COLO668 (cell line): ENCODE data around the gene ZC3H12C.
"Not testable (repeated sequence)": the region's sequence is repeated elsewhere in the genome, so short reads cannot be mapped to it uniquely, and the experiment has no call there.

ENCODE experiments used
- DNase-seq: peaks from one replicate; lab custom pipeline; 2025; ENCODE audit not compliant: unreplicated experiment; lab: John Stamatoyannopoulos, UW

The ZC3H12C gene

DNA sequence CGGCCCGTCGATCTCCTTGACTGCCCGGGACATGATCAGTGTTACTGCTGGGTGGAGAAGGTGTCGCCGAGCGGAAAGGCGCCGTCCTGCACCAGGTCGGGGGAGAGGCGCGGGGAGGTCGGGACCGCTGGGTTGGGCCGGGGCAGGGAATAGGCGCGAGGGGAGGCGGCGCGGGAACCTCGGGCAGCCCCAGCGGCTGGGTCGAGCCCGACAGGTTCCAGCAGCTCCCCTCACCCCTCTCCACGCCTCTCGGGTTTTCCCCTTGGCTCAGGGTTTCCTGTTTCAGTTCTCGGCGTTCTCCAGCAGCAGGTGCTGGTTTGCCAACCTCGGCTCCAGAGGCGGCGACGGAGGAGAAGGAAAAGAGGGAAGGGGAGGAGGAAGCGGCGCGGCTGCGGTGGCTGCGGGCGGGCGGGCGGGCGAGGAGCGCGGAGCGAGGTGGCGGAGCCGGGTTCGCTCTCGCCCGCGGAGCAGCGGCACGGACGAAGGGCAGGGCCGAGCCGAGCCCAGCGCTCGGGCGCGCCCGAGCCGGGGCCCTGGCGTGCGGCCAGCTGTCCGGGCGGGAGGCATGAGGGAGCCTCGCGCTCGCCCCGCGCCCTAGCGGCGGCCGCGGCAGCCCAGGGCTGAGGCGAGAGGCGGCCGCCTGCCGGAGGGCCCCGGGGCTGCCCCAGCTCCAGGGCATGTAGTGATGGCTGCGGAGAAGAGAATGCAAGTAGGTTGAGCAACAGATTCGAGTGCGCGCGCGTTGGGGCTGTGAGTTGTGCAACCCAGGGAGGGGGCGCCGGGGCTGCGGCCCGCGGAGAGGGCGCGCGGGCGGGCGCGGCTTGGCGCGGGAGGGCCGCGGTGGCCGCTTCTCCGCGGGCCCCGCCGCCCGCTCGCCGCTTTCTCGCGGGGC, at the start of gene ZC3H12C:
ZC3H12C (plus strand) TSS at position 878 of the 892 bp plus-strand sequence. CDS start 20 bp downstream, outside the sequence.
- peak; percentile 91 for DNase-seq

DNA sequence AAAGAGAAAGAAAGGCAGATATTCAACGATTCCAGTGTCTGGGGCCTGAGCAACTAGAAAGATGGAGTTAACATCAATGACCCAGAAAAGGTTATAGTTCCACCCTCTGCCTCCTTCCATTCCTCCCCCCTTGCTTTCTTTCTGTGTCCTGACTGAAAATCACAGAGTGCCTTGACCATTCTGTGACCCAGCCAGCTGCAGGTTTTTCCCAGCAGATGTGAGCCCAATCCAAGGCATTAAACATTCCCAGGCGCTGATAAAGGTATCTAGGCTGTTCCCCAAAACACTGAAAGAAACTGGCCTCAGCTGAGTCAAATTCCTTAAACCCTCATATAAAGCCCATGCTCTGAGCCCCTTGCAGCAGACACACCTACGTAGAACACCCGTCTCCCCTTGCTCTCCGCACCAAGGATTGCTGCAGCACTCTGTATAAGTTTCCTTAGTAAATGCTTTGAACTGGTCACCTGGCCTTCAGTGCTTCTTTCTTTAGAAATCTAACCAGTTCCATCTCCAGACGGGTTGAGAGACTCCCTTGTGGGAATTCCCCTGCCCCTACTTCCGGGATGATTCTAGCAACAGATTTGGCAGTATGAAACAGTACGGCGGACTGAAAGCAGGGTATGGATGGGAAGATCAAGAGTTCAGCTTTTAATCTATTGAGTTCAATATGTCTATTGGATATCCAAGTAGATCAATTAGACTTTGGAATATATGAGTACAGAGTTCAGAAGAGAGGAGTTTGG, 48.8 kb upstream of the ZC3H12C start:
- no peak for DNase-seq

DNA sequence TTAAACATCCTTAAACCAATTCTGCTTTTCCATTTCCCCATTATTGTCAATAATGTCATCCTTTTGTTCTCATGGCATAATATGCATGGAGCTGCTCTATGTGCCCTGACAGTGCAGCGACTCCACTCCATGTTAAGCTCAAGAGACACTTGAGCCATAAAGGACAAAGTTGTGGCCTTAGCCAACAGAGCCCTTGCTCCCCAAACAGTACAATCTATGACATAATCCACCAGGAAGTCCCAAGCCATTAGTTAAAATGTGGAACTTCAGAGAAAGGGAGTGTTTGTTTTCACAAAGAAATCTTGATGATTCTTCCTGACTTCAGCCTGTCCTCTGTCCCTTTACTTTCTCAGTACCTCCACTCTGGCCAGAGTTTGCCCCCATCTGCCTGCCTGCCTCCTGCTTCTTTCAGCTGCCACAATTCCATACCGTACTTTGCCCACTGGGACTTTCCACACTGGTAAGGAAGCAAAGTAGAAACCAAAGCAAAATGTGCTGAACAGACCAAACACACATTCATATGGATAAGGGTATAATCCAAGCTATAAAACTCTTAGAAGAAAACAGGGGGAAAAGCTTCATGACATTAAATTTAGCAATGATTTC, 46.3 kb upstream of the ZC3H12C start:
- no peak for DNase-seq

DNA sequence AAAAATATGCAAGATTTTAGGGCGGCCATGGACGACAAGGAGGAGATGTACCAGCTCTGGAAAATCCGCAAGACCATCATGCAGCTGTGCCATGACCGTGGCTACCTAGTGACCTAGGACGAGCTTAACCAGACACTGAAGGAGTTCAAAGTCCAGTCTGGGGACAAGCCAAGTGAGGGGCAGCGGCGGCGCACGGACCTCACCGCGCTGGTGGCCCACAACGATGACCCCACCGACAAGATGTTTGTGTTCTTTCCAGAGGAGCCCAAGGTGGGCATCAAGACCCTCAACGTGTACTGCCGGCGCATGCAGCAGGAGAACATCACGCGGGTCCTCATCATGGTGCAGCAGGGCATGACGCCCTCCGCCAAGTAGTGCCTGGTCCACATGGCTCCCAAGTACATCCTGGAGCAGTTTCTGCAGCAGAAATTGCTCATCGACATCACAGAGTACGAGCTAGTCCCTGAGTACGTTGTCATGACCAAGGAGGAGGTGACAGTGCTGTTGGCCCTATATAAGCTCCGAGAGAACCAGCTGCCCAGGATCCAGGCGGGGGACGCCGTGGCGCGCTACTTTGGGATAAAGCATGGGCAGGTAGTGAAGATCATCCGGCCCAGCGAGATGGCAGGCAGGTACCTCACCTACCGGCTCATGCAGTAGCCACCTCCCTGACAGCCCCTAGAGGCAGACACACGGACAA, 43.5 kb upstream of the ZC3H12C start:
- no peak for DNase-seq

DNA sequence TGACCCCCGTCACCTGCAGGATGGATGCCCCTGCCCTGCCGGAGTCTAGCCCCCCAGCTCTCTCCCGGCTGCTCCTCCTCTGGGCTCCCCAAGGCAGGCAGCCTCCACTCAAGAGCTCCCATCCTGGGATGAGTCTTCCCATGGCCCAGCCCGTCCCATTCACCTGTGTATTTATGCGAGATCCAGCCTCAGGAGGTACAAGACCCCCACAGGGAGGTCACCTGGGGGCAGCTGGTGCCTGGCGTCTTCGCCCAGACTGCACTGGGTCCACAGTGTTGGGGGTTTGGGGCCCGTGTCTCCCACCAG, 43.0 kb upstream of the ZC3H12C start:
- no peak for DNase-seq

DNA sequence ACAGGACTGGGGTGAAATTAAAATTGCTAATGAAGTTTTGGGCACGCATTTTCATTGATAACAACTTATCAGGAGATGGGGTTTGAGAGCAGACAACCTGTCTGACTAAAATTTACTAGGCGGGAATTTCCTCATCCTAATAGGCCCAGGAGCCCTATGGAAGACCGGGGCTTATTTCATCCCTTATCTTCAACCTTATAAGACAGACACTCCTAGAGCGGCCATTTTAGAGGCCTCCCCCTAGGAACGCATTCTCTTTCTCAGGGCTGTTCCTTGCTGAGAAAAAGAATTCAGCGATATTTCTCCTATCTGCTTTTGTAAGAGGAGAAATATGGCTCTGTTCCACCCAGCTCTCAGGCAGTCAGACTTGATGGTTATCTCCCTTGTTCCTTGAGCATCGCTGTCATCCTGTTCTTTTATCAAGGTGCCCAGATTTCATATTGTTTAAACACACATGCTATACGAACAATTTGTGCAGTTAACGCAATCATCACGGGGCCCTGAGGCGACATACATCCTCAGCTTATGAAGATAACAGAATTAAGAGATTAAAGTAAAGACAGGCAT, 39.3 kb upstream of the ZC3H12C start:
- no peak for DNase-seq

DNA sequence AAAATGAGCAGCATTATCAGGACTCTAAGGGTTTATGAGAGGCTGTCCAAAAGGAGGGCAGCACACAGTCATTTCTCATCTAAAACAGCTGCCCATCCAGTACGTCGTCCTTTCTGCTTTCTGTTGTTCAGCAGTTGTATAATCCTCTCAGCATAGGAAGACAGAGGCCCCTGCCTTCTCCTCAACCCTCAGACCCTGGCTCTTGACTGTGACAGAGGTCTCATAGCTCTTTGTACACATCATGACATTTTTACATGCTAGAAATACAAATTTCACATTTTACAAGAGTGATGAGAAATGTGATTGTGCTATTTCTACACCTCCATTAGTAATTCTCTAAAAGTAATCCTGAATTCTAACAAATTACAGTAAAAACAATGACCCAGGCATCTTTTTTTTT, 36.2 kb upstream of the ZC3H12C start:
- no peak for DNase-seq

DNA sequence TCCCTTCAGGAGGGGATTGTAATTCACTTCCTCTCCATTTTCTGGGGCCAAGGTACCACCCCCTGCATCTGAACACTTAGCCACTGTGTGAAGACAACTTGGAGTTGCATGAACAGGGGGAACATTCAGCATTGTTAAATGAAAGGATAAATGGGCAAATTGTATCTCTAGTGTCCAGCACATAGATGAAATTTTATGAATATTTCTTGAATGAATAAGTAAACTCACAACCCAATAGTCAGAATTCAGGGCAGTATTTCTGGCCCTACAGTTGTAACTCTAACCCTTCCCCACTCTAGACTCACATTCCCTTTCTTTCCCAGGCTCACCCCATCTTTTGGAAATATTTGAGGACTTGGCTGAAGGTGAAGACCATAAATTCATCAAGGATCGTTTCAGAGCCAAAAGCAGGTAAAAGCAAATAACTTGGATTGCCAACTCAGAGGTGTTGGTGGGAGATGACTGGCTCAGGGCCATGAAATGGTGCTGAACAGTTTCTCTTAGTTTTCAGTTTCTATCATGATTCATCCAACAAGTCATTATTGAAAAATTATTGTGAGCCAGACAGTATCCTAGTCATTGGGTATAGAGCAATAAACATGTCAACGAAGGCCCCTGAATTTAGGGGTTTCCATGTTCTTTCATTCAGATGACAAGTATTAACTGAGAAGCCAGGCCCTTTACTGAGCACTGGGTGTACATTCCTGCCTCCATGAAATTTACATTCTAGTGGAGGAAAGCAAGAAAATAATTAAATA, 33.3 kb upstream of the ZC3H12C start:
- DNase-seq, result no peak

DNA sequence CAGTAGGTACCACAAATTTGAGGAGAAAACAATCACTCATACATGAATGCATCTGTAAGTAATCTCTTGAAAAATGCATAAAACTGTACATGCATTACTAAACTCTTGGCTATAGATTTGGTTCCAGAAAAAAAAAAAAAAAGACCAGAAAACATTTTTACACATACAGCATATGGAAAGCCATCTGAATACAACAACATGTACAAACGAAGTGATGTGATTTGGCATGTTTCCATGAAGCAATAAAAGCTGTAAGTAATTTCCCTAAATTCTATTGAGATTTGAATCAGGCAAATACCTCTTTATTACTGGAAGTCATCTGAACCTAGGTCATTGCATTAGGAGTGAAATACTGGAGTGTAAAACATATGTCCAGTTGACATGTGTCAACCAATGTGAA, 31.9 kb upstream of the ZC3H12C start:
- DNase-seq, result no peak

DNA sequence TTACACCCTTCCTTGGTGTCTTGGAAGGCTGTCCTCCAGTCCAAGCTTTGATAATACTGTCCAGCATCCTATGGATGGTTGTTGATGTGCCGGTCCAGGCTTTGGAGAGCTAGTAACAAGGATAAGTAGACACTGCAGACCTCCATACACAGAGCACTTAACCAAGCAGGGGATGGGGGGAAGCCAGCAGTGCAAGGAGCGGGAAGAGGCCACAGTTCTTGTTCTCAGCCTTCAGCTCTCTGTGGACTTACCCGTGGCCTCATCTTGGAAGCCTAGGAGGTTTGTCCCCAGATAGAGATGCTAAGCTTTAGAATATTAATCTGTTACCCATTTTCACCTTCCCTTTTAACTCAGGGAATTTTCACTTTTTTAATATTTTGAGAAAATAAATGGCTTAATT, 30.9 kb upstream of the ZC3H12C start:
- DNase-seq, result no peak

DNA sequence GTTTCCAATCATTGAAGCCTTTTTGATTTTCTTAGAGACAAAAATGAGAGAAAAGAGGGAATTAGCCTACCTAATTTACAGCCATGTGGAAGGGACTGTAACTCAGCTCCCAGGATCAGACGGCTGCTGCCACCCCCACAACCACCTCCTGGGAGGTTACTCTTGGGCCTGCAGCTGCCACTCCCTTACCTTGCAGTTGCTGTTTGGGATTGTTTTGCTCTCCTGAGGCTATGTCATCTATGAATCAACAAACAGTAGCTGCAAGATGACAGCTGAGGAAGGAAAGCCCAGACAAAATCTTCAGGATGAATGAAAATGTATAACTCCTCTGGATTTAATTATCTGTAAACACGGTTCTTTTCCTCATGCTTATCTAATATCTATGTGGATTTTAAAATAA, 28.0 kb upstream of the ZC3H12C start:
- DNase-seq, result no peak

DNA sequence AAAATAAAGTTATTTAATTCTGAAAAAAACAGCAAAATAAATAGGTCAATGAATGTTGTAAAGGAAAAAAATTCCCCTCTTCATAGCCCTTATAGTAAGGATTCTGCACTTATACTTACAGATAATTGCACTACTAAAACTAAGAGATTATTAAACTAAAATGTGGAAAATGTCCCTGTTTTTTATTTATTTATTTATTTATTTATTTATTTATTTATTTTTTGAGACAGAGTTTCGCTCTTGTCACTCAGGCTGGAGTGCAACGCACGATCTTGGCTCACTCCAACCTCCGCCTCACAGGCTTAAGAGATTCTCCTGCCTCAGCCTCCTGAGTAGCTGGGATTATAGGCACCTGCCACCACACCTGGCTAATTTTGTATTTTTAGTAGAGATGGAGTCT, 25.2 kb upstream of the ZC3H12C start:
- DNase-seq, result not testable (repeated sequence)

DNA sequence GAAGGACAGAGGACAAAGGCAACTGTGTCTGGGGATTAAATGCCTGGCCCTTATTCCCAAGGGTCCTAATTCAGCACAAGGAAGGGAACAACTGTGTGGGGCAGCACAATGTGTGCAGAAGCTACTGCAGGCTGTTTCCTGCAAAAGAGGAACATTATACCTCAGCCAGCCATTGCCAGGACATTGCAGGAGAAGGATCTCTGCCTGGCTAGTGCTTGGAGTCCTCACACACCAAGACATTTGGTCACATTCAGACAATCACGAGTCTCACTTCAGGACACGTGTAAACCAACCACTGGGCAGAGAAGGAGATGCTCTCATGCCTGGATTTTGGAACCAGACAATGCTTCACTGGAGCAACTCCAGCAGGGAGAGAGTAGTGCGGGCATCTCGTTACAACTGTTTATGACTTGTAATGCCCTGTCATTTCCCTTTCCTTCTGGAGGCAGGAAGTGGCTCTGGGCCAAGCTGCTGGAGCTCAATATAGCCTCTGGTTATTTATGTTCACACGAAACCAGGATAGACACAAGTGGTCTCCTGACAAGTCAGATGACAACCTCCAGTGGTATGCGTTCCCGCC, 23.9 kb upstream of the ZC3H12C start:
- DNase-seq, result peak; percentile 38

DNA sequence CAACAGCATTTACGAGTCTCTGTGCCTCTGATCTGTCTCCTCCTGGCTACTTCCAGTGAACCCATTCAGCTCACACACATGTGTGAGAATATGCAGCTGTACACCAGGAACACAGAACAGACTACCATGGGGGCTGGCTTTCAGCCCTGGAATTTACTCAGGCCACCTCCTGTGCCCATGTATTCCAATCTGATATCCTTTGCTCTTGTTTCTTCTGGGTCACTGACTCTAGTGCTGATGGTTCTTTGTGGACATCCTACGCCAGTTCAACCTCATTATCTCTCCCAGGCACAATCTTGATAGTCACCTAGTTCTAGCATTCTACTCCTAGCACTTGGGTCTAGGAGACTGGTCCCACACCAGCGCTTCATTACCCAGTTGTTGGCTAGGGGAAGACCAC, 23.0 kb upstream of the ZC3H12C start:
- DNase-seq, result no peak

DNA sequence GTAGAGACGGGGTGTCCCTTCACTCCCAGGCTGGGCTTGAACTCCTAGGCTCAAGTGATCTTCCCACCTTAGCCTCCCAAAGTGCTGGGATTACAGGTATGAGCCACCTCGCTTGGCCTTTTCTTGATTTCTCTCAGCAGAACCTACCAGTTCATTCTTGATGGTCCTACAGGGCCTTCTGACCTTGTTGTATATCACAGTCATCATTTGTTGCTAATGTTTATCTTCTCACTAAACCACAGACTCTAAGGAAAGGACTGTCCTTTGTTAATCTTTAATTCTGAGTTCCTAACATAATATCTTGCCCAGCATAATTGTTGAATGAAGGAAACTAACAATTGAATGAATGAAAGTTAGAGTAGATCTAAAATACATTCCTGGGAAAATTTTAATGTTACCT, 22.0 kb upstream of the ZC3H12C start:
- no peak for DNase-seq

DNA sequence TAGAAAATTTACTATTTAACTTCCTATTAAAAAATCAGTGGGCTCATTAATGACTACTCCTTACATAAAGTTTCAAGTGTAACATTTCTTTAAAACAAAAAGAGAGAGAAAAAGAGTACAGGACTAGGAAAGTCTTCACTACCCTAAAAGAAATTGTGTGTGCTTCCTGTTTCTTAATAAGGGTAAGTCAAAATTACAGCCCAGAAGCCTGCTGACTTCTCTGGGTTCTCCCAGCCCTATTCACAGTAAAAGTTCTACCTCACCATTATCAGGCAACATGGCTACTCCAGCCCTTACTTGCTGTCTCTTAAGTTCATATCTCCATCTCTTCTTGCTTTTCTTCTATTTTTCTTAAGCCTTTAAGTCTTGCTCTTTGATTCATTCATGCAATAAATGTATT, 20.3 kb upstream of the ZC3H12C start:
- DNase-seq, result no peak

DNA sequence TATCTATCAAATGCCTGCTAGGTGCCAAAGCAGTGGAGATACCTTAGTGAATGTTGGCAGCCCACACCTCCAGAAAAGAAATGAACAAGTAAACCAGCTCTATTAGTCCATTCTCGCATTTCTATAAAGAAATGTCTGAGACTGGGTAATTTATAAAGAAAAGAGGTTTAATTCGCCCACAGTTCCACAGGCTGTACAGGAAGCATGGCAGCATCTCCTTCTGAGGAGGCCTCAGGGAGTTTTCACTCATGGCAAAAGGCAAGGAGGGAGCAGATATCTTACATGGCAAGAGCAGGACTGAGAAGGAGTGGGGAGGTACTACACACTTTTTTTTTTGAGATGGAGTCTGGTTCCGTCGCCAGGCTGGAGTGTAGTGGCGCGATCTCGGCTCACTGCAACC, 18.7 kb upstream of the ZC3H12C start:
- DNase-seq, result no peak

DNA sequence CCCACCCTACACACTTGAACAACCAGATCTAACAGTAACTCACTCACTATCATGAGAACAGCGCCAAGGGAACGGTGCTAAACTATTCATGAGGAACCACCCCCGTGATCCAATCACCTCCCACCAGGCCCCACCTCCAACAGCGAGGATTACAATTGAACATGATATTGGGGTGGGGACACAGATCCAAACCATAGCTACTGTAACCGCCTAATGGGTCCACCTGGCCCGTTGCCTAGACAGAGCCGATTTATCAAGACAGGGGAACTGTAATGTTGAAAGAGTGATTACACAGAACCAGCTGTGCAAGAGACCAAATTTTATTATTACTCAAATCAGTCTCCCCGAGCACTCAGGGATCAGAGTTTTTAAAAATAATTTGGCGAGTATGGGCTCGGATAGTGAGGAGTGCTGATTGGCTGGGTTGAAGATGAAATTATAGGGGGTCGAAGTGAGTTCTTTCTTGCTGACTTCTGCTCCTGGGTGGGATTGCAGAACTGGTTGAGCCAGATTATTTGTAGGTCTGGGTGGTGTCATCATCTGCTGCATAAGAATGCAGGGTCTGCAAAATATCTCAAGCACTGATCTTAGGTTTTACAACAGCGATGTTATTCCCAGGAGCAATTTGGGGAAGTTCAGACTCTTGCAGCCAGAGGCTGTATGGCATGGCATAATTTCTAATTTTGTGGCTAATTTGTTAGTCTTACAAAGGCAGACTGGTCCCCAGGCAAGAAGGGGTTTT, 17.9 kb upstream of the ZC3H12C start:
- no peak for DNase-seq

DNA sequence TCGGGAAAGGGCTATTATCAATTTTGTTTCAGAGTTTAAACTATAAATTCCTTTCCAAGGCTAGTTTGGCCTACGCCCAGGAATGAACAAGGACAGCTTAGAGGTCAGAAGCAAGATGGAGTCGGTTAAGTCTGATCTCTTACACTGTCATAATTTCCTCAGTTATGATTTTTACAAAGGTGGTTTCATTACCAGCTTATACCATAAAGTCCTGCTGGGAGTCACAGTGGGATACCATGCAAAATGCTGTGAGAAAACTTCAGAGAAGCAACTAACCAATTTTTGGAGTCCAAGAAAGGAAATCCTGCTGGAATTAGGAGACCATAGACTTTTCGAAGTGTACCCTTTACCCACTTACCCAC, 17.4 kb upstream of the ZC3H12C start:
- DNase-seq, result no peak
